Loucy (cell line): ENCODE data around the gene ARHGAP26.
A peak's percentile ranks its signal among the peaks of the same experiment; 100 is the strongest.

Experiments
- EZH2phosphoT487 ChIP-seq: fragments of 200-600 bp; IDR thresholded peaks from 2 replicates; pipeline ENCODE4 v1.6.1; 2018; ENCODE audit warnings: antibody characterized with exemption, mild to moderate bottlenecking, moderate library complexity, borderline replicate concordance
- TF ChIP-seq, protein P1 (sequence below): fragments of 200-600 bp; sonication (generic); conservative IDR thresholded peaks from 2 replicates; pipeline ENCODE4 v1.5.1; 2014; ENCODE audit warnings: mild to moderate bottlenecking, antibody characterized with exemption, low read length

DNA sequence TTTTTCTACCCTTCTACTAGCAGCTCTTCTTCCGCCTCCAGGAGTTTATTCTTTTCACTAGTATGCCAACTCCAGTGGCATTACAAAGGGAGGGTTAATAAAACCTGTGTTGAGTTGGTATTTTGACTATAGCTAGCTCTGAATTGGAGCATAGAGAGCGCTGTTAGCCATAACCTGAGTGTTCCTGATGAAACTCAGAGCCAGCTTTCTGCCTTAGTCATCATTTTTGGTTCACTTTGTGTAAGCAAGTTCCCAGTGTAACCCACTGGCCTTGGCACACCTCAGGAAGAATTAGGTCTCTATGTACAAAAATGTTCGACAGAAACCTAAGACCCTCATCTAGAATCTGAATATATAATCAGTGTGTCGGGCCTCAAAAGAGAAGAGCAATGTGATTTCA, 394.4 kb downstream of the ARHGAP26 start:
- TF ChIP-seq, protein P1, sequence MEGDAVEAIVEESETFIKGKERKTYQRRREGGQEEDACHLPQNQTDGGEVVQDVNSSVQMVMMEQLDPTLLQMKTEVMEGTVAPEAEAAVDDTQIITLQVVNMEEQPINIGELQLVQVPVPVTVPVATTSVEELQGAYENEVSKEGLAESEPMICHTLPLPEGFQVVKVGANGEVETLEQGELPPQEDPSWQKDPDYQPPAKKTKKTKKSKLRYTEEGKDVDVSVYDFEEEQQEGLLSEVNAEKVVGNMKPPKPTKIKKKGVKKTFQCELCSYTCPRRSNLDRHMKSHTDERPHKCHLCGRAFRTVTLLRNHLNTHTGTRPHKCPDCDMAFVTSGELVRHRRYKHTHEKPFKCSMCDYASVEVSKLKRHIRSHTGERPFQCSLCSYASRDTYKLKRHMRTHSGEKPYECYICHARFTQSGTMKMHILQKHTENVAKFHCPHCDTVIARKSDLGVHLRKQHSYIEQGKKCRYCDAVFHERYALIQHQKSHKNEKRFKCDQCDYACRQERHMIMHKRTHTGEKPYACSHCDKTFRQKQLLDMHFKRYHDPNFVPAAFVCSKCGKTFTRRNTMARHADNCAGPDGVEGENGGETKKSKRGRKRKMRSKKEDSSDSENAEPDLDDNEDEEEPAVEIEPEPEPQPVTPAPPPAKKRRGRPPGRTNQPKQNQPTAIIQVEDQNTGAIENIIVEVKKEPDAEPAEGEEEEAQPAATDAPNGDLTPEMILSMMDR = 0 out of 2 replicates have a peak, but pooled peaks have one; percentile 10
- no peak for TF ChIP-seq EZH2phosphoT487
